ENCODE data around the gene PRKACB.
"Not testable (repeated sequence)": the region's sequence is repeated elsewhere in the genome, so short reads cannot be mapped to it uniquely, and the experiment has no call there.

The PRKACB gene

DNA sequence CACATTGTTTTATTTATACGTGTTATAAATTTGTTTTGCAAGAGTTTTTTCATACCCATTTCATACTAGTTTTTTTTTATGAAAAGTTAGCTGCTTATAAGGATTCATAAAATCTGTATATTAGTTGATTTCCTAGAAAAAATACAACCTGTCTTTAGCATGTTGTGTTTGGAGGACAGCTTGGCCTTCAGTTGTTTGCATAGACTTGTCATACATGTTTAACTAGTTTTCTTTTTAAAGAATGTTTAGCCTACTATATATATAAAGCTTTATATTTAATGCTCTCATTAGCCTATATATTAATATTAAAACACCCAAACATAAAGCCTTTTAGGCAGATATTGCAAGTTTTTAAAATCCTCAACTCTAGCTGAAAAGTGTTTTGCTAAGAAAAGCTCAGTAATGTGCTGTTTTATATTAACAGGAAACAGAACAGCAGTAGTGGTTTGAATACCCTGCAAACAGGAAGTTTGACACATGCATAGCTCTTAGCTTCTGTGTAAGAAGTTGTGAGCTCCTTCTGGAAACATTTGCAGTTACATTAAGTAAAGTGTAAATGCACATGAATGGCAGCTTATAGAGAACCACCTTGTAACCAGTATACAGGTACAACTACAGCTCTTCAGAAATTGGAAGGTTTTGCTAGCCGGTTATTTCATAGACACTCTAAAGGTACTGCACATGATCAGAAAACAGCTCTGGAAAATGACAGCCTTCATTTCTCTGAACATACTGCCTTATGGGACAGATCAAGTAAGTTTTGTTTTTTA is at the start of gene PRKACB:
PRKACB (plus strand) TSS at position 476 of the 770 bp plus-strand sequence; CDS start at position 567, 91 bp downstream.
- peak; percentile 92 for DNase-seq

DNA sequence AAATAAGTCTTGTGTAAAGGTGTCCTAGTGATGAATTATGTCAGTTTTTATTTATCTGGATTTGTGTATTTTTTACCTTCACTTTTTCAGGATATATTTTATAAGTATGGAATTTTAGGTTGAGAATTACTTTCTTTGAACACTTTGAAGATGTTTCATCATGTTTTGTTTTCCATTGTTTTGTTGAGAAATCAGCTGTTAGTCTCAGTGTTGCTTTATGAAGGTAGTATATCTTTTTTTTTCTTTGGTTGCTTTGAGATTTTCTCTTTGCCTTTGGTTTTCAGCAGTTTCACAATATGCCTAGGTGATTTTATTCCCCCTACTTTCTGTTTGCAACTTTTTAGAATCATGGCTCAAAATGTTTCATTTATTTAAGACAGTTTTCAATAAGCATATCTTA is 48.8 kb upstream of the PRKACB start:
- no peak for DNase-seq

DNA sequence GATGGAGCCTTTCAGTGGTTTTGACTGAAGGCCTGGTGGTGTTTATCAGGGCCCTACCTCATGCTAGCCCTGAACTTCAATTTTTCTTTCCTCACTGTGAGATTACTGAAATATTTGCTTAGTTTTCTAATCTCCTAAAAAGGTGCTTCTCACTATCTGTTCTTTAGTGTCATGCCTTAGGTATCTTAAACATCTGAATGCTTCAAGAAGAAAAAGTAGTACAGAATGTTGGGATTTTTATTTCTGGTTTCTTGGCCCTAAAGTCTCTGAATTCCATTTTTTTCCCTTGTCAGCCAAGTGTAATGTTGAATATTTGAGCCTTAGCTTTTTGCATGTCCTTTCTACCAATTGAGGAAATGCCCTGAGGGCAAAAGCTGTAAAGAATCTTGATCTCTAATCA is 47.9 kb upstream of the PRKACB start:
- no peak for DNase-seq

- no peak for DNase-seq
Measured at GRCh38 chr1:84101204-84101603, 42.9 kb upstream of the PRKACB start.

GRCh38 chr1:84103197-84103992 is 40.7 kb upstream of the PRKACB start:
- DNase-seq = peak; percentile 93

DNA sequence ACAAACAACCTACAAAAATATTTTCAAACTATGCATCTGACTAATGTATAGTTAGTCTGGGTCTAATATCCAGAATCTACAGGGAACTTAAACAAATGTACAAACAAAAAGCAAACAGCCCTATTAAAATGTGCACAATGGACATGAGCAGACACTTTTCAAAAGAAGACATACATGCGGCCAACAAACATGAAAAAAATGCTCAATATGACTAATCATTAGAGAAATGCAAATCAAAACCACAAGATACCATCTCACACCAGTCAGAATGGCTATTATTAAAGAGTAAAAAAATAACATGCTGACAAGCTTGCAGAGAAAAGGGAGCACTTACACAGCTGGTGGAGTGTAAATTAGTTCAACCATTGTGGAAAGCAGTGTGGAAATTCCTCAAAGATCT is 36.5 kb upstream of the PRKACB start:
- not testable (repeated sequence) for DNase-seq

DNA sequence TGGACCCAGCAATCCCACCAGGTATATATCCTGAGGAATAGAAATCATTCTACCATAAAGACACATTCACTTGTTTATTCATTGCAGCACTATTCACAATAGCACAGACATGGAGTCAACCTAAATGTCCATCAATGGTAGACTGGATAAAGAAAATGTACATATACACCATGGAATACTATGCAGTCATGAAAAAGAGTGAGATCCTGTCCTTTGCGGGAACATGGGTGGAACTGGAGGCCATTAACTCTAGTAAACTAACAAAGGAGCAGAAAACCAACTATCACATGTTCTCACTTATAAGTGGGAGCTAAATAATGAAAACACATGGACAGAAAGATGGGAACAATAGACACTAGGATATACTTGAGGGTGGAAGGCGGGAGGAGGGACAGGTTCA is 36.1 kb upstream of the PRKACB start:
- no peak for DNase-seq

DNA sequence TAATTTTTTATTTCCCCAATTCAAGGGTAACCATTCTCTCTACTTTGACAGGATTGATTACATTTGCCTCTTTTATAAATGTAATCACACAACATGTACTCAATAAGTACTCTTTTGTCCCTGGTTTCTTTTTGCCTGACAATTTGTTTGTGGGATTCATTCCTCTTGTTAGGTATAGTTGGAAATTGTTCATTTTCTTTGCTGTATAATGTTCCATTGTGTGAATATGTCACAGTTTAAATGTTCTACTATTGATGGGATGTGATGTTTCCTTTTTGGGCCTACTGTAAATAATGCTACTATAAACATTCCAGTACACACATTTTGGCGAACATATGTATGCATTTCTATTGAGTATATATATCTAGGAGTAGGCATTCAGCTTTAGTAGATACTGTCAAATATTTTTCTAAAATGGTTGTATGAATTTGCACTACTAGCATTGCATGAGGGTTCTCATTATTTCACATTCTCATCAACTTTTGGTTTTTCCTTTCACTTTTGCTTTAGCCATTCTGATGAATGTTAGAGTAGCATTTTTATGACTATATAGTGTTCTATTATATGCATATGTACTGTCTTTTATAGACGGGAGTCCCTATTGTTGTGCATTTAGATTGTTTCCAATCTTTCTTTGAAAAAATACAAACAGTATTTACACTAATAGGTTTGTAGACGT is 35.0 kb upstream of the PRKACB start:
- DNase-seq = no peak

- no peak for DNase-seq
Measured at GRCh38 chr1:84110629-84111028, 33.4 kb upstream of the PRKACB start.

DNA sequence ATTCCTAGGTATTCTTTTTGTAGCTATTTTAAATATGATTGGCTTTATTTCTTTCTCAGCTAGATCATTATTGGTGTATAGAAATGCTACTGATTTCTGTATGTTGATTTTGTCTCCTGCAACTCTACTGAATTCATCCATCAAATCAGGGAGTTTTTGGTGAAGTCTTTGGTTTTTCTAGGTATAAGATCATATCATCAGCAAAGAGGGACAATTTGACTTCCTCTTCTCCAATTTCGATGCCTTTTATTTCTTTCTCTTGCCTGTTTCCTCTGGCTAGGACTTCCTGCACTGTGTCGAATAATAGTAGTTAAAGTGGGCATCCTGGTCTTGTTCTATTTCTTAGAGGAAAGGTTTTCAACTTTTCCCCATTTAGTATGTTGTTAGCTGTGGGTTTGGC is 27.5 kb upstream of the PRKACB start:
- peak; percentile 50 for DNase-seq

- DNase-seq = no peak
Measured at GRCh38 chr1:84117868-84118267, 26.2 kb upstream of the PRKACB start.

- peak; percentile 31 for DNase-seq
Measured at GRCh38 chr1:84121360-84121759, 22.7 kb upstream of the PRKACB start.

- peak; percentile 85 for DNase-seq
Measured at GRCh38 chr1:84122780-84123382, 21.2 kb upstream of the PRKACB start.

GRCh38 chr1:84133479-84133878 is 10.6 kb upstream of the PRKACB start:
- no peak for DNase-seq

DNA sequence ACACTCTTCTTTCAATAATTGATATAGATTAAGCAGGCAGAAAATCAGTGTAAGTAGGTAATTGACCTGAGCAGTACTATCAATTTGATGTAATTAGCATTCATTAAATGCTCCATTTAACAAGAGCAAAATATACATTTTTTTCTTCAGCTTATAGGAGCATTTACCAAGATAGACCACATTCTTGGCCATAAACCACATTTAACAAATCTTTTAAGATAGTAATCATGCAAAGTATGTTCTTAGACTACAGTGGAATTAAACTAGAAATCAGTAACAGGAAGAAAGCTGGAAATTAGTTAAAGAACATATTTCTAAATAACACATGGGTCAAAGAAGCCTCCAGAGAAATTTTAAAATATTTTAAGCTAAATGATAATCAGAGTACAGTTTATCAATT is 8.7 kb upstream of the PRKACB start:
- no peak for DNase-seq

DNA sequence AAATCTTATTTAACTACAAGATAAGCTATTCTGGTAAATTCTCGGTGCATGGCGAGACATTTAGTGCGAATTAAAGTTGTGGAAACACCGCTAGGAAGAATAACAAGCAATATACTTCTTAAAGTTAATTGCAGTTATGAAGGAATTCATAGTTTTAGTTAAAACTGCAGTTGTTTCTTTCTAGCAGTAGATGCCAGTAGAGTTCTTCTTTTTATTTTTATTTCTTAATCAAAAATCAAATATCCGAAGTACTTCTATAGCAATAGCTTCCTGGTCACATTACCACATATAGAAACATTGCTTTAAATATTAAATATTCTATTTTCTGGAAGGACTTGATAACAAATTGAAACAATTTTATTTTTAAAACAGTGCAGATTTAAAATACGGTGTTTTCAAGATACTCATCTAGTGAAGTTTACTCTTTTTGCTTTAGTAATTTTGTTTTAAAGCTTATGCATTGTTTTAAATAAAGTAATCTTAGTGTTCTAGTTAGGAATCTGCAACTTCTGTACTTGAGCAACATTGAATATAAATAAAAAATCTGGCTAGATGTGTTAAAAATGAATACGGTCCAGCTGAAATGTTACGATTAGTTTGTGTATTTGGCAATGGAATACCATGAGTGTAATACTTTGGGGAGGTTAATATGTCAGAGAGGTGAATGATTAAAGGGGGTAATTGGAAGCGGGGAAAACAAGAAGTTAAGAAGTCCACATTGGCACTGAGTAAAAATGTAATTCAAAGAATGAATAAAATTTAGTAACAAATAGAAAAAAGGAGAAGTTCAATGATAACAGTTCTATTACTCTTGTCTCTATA is 2.7 kb upstream of the PRKACB start:
- peak; percentile 80 for DNase-seq

GRCh38 chr1:84145068-84145467 is 997 bp downstream of the PRKACB start:
- peak; percentile 90 for DNase-seq

- peak; percentile 49 for DNase-seq
Measured at GRCh38 chr1:84146411-84147032, 2.5 kb downstream of the PRKACB start.

- no peak for DNase-seq
Measured at GRCh38 chr1:84148758-84149157, 4.7 kb downstream of the PRKACB start.

GRCh38 chr1:84152649-84153056 is 8.6 kb downstream of the PRKACB start:
- peak; percentile 42 for DNase-seq

DNA sequence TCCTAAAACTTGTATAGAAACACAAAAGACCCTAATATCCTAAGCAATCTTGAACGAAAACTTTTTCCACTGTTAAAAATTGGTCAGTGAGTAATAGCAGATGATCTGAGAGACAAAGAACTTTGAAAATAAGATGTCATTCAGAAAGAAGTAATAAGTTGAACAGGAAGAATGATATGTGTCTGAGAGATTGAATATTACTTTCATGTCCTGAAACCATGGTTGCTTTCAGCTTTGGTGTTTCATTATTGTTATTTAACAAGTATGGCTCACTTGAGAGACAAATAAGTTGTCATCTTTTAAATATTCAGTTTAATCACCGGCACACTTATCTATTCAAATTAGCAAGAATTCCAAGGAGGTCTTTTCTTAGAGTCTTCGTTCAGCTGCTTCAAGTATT is 11.4 kb downstream of the PRKACB start:
- no peak for DNase-seq

DNA sequence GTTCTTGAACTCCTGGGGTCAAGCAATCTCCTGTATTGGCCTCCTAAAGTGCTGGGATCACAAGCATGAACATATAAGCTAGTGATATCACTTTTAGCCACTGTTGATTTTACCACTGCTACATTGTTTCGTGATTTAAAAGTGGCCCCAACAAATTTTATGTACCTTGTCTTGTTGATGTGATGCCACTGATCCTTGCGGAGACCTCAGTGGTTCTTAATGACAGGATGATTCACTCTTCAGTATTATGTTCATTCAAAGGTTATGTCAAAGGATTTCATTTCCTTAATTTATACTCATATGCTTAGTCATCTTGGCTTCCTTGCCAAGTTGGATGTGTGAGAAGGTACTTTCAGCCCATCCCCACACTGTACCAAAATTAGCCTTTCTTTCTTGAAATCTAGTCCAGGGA is 12.1 kb downstream of the PRKACB start:
- DNase-seq = peak; percentile 61
